Panc1 (cell line): ENCODE results near the gene ARL15. TPM values are rescaled to one million over a fixed set of nuclear protein-coding genes. Genes with fewer than 3 reads are reported as not detected.

Experiments
- ATAC-seq: fragments of 200-7000 bp; cut with Tn5 transposase; 2 replicates; pipeline ENCODE4 v1.9.1; 2020; ENCODE audit warnings: mild to moderate bottlenecking, moderate library complexity
- BruUV-seq: library from RNA; stranded (reverse); fragments of 400-500 nt; replicated peaks from 2 replicates; lab custom pipeline; 2021; lab: Mats Ljungman, UMichigan
- CTCF ChIA-PET: fragments of 300-600 bp; sonication (Branson Sonifier 250); formaldehyde crosslinking; loops from one replicate; lab custom pipeline; 2022; ENCODE audit warnings: antibody characterized with exemption; lab: Charles Lee
- POLR2A ChIA-PET: fragments of 300-600 bp; sonication (Branson Sonifier 250); formaldehyde crosslinking; loops from one replicate; lab custom pipeline; 2022; ENCODE audit warnings: antibody characterized with exemption; lab: Charles Lee
- DNase-seq: peaks from one replicate; pipeline ENCODE4 v3.0.0-alpha.2; 2010; ENCODE audit warnings: low read depth, low spot score
- H3K27ac ChIP-seq: 2 replicates; pipeline ENCODE4 v1.5.1; 2011; ENCODE audit warnings: mild to moderate bottlenecking, low read length, inconsistent platforms
- H3K27me3 ChIP-seq: fragments of 200-500 bp; sonication (Bioruptor generic); 2 replicates; pipeline ENCODE4 v1.6.0; 2014; ENCODE audit warnings: low read length, inconsistent platforms; ENCODE audit not compliant: control insufficient read depth, insufficient read depth
- H3K36me3 ChIP-seq: fragments of 200-500 bp; sonication (Bioruptor generic); 2 replicates; pipeline ENCODE4 v1.5.1; 2014; ENCODE audit warnings: inconsistent platforms, mild to moderate bottlenecking, low read length, moderate library complexity; ENCODE audit not compliant: control insufficient read depth, insufficient read depth
- H3K4me1 ChIP-seq: 2 replicates; pipeline ENCODE4 v1.5.1; 2011; ENCODE audit warnings: inconsistent platforms, mild to moderate bottlenecking, low read length, moderate library complexity; ENCODE audit not compliant: control insufficient read depth, insufficient read depth
- H3K4me3 ChIP-seq, 2 experiments: 2 replicates each; pipeline ENCODE4 v1.5.1; 2011 to 2012; ENCODE audit warnings: low read depth in 2 of 2, low read length in 2 of 2, mild to moderate bottlenecking in 2 of 2, inconsistent platforms in 1 of 2, moderate library complexity in 1 of 2
- H3K9me3 ChIP-seq: fragments of 200-500 bp; sonication (Bioruptor generic); 2 replicates; pipeline ENCODE4 v1.5.1; 2014; ENCODE audit warnings: low read depth, mild to moderate bottlenecking, inconsistent platforms, low read length, moderate library complexity; ENCODE audit not compliant: control insufficient read depth, insufficient read depth
- CTCF ChIP-seq: fragments of 450-650 bp; IDR thresholded peaks from 2 replicates; pipeline ENCODE4 v1.5.1; 2017; ENCODE audit warnings: mild to moderate bottlenecking
- POLR2AphosphoS5 ChIP-seq: IDR thresholded peaks from 2 replicates; pipeline ENCODE4 v1.6.1; 2012; ENCODE audit warnings: mild to moderate bottlenecking, low read depth, low read length, moderate library complexity
- REST ChIP-seq, 2 experiments: IDR thresholded peaks; 2 replicates each; pipeline ENCODE4 v1.6.1; 2011 to 2012; ENCODE audit warnings: low read depth in 2 of 2, control low read depth in 1 of 2, low read length in 1 of 2, mild to moderate bottlenecking in 1 of 2, moderate library complexity in 1 of 2; ENCODE audit not compliant: insufficient read depth in 1 of 2
- SIN3A ChIP-seq: IDR thresholded peaks from 2 replicates; pipeline ENCODE4 v1.6.1; 2012; ENCODE audit warnings: low read depth, mild to moderate bottlenecking, low read length, moderate library complexity, borderline replicate concordance; ENCODE audit not compliant: insufficient read depth
- TCF7L2 ChIP-seq: IDR thresholded peaks from 2 replicates; pipeline ENCODE4 v1.6.1; 2011; ENCODE audit warnings: mild to moderate bottlenecking, low read depth, low read length, inconsistent platforms
- in situ Hi-C: cut with HindIII; loops from 2 replicates; pipeline ENCODE4 v1.10.0; 2016; ENCODE audit warnings: low sequenced_read_pairs, low pct_unique_long_range_greater_than_20kb
- intact Hi-C: fragments of 100-400 bp; cut with micrococcal nuclease; formaldehyde crosslinking; loops from one replicate; pipeline ENCODE4 v1.10.0; 2022; ENCODE audit not compliant: unreplicated experiment
- total RNA-seq: library from RNA; stranded (reverse); gene quantifications from one replicate; pipeline ENCODE4 v1.2.1, GENCODE V29; 2021; ENCODE audit not compliant: unreplicated experiment

ARL15 gene
- total RNA-seq, 1 experiment from 2014 or later, result 16.5 TPM

DNA sequence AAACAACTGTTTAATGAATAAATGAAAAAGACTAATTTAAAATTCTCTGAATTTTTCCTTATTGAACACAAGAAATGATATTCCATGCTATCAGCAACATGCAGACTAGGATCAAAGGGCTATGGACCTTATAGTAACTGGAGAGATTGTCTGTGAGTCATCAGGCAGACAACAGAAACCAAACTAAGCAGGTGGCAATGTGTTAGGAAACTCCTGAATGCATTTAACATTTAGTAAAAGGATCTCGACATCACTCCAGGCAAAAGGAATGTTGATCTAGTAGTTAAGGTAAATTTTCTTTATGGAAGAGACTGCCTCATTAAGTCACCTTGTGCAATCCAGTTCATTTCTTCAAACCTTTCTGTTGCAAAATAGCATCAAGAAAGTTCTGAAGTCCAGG, 58.4 kb downstream of the ARL15 start:
- TF ChIP-seq SIN3A (no peak), TCF7L2 (no peak), POLR2AphosphoS5 (no peak), REST (IDR thresholded peaks at IDR 0.05; ENCODE audit: insufficient read depth in 1 of 2, low read depth in 2 of 2, low read length in 1 of 2) (no peak)
- no peaks in the 10 kb centered on the region for H3K36me3 ChIP-seq
- H3K9me3 ChIP-seq, result no peaks in the 10 kb centered on the region; the same call in 1 of the 2 replicates
- ChIA-PET POLR2A (no interaction called here), CTCF (no interaction called here)
- ATAC-seq (no peak), DNase-seq (no peak)
- in situ Hi-C loops (no loop called here), intact Hi-C loops (no loop called here)
- no TSS peak for BruUV-seq
- H3K27me3 ChIP-seq, result no peaks in the 10 kb centered on the region
- no peaks in the 10 kb centered on the region for H3K4me1 ChIP-seq
- no peak overlapping the region for H3K4me3 ChIP-seq
- no peak overlapping the region for H3K27ac ChIP-seq

DNA sequence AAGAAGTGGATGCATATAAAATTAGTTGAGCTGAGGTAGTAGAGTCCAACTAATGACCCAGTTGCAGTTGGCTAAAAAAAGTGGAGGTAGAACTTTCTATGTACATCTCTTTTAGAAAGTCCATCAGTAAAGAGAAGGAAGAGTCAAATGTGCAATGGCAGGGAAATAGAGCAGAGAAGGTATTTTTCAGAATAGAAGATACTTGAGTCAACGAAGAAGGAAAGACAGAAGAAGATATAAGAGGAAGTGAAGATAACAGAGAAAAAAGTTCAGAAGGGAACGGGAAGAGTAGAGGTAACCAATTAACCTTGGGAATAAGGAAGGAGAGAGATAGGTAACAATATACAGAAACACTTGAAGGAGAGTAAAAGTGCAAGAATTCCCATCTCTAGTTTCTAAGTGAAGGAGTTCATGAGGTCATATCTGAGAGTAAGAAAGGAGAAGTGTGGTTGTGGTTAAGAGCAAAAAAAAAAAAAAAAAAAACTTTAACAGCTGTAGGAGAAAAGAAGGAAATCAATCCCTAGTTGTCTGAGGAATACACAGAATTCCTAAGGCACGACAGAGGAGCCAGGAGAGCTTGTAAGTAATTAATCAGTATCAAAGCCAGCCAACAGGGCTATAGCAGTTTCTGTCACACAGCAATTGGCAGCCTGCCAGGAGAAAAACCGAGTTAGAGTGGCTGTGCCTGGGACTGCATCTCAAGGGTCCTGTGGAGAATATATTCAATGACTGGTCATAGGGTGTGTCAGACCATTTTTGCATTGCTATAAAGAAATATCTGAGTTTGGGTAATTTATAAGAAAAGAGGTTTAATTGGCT, 61.0 kb downstream of the ARL15 start:
- POLR2A ChIA-PET, result no interaction called here
- CTCF ChIA-PET, result no interaction called here
- ATAC-seq (no peak), DNase-seq (no peak)
- BruUV-seq, result no TSS peak
- in situ Hi-C loops, result no loop called here
- no peaks in the 10 kb centered on the region; the same call in 1 of the 2 replicates for H3K9me3 ChIP-seq
- no peak overlapping the region for H3K4me3 ChIP-seq
- no peaks in the 10 kb centered on the region for H3K27me3 ChIP-seq
- H3K36me3 ChIP-seq, result no peaks in the 10 kb centered on the region
- no peak for TF ChIP-seq POLR2AphosphoS5
- TF ChIP-seq TCF7L2, result no peak
- TF ChIP-seq CTCF, result no peak
- no peak for TF ChIP-seq SIN3A
- no peak for TF ChIP-seq REST (IDR thresholded peaks at IDR 0.05; ENCODE audit: insufficient read depth in 1 of 2, low read depth in 2 of 2, low read length in 1 of 2)
- H3K4me1 ChIP-seq, result no peaks in the 10 kb centered on the region
- intact Hi-C loops, result no loop called here
- no peak overlapping the region for H3K27ac ChIP-seq
